Right atrium auricular region (tissue), 2 donors: Measurements from ENCODE around the gene TNNI3. TPM values are rescaled to one million over a fixed set of nuclear protein-coding genes. Genes with fewer than 3 reads are reported as not detected.

Experiments used
- DNase-seq: peaks from one replicate; pipeline ENCODE4 v3.0.0-alpha.2; 2019; ENCODE audit warnings: low spot score
- H3K27ac ChIP-seq, 2 donors: fragments of 200-600 bp; sonication (generic); 1 replicate in 1 of 2; 2 replicates in 1 of 2; pipeline ENCODE4 v1.5.1; 2016 to 2019
- H3K27me3 ChIP-seq, 2 donors: fragments of 200-600 bp; sonication (generic); one replicate each; pipeline versions ENCODE4 v1.5.1 to v1.6.0; 2017 to 2019
- H3K36me3 ChIP-seq: fragments of 200-600 bp; sonication (generic); one replicate; pipeline ENCODE4 v1.5.1; 2016
- H3K4me1 ChIP-seq, 2 donors: fragments of 200-600 bp; sonication (generic); one replicate each; pipeline versions ENCODE4 v1.5.1 to v1.6.0; 2017 to 2019
- H3K4me3 ChIP-seq, 2 donors: fragments of 200-600 bp; sonication (generic); 1 replicate in 1 of 2; 2 replicates in 1 of 2; pipeline ENCODE4 v1.5.1; 2017 to 2019; ENCODE audit warnings: mild to moderate bottlenecking in 1 of 2, moderate library complexity in 1 of 2
- H3K9me3 ChIP-seq, 2 donors: fragments of 200-600 bp; sonication (generic); one replicate each; pipeline ENCODE4 v1.5.1; 2019
- CTCF ChIP-seq, 2 donors: fragments of 200-600 bp; sonication (generic); IDR thresholded peaks; one replicate each; pipeline ENCODE4 v1.5.1; 2019; ENCODE audit warnings: antibody characterized with exemption in 2 of 2
- total RNA-seq, 2 donors: library from RNA; depleted of rRNA; stranded (reverse); fragments of >200 nt; gene quantifications; one replicate each; pipeline ENCODE4 v1.1.0, GENCODE V29; 2016

The TNNI3 gene
- total RNA-seq, 2 donors from 2014 or later: 3,822 to 4,003 TPM

GRCh38 chr19:55145232-55145631 is 12.3 kb downstream of the TNNI3 start:
- no peak overlapping the region for H3K4me3 ChIP-seq
- no peaks in the 10 kb centered on the region for H3K36me3 ChIP-seq
- H3K9me3 ChIP-seq: no peaks in the 10 kb centered on the region
- no peak for DNase-seq
- no peak for TF ChIP-seq CTCF (IDR thresholded peaks at IDR 0.05)
- H3K27me3 ChIP-seq: peaks cover 4 to 12% of the 10 kb centered on the region in 2 donors
- peaks cover 0 to 18% of the 10 kb centered on the region in 2 donors for H3K4me1 ChIP-seq
- H3K27ac ChIP-seq: no peak overlapping the region

- Histone ChIP-seq H3K36me3 (peaks cover under 1% of the 10 kb centered on the region), H3K4me1 (peaks cover 0 to 9% of the 10 kb centered on the region in 2 donors), H3K9me3 (no peaks in the 10 kb centered on the region), H3K27ac (no peak overlapping the region), H3K27me3 (peaks cover 4 to 12% of the 10 kb centered on the region in 2 donors), H3K4me3 (no peak overlapping the region)
- no peak for DNase-seq
- no peak for TF ChIP-seq CTCF (IDR thresholded peaks at IDR 0.05)
These were observed 15.8 kb downstream of the TNNI3 start for GRCh38 chr19:55141696-55142095.

- H3K36me3 ChIP-seq: peaks cover 4% of the 10 kb centered on the region
- no peaks in the 10 kb centered on the region for H3K4me1 ChIP-seq
- no peaks in the 10 kb centered on the region for H3K27me3 ChIP-seq
- TF ChIP-seq CTCF (IDR thresholded peaks at IDR 0.05): no peak
- no peak overlapping the region for H3K27ac ChIP-seq
- no peak for DNase-seq
- no peak overlapping the region for H3K4me3 ChIP-seq
- H3K9me3 ChIP-seq: no peaks in the 10 kb centered on the region
These were observed 19.6 kb downstream of the TNNI3 start for GRCh38 chr19:55137915-55138314.

GRCh38 chr19:55136399-55137102 is 21.0 kb downstream of the TNNI3 start:
- H3K36me3 ChIP-seq: peaks cover 4% of the 10 kb centered on the region
- no peak for DNase-seq
- no peaks in the 10 kb centered on the region for H3K27me3 ChIP-seq
- no peaks in the 10 kb centered on the region for H3K4me1 ChIP-seq
- no peaks in the 10 kb centered on the region for H3K9me3 ChIP-seq
- no peak overlapping the region for H3K27ac ChIP-seq
- TF ChIP-seq CTCF (IDR thresholded peaks at IDR 0.05): no peak
- no peak overlapping the region for H3K4me3 ChIP-seq

- Histone ChIP-seq H3K36me3 (peaks cover 4% of the 10 kb centered on the region), H3K27ac (no peak overlapping the region)
These were observed 22.8 kb downstream of the TNNI3 start for GRCh38 chr19:55134736-55135135.

More at GRCh38 chr19:55134736-55135135, 22.8 kb downstream of the TNNI3 start:
- no peak overlapping the region for H3K4me3 ChIP-seq
- no peaks in the 10 kb centered on the region for H3K4me1 ChIP-seq
- H3K9me3 ChIP-seq: no peaks in the 10 kb centered on the region
- DNase-seq: no peak
- no peaks in the 10 kb centered on the region for H3K27me3 ChIP-seq
- TF ChIP-seq CTCF (IDR thresholded peaks at IDR 0.05): no peak
